ENCODE results near the gene DENND1B.

DNA sequence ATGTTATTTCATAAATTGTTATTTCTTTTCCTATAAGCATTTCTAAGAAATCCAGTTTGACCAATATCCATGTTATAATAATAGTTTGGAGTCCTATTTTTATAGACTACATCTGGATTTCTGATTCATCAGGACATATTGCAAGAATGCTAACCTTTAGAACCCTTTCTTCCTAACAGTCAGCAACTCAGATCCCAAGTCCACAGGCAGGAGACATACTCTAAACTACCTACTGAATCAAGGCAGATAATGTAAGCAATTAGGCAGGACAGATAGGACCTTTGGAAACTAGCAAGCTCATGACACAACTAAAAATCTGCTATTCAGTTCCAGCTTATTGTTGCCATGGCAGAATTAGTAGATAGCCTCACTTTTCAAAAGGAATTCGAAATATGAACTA lies 104.1 kb downstream of the DENND1B start:
- TF ChIP-seq, protein P1, sequence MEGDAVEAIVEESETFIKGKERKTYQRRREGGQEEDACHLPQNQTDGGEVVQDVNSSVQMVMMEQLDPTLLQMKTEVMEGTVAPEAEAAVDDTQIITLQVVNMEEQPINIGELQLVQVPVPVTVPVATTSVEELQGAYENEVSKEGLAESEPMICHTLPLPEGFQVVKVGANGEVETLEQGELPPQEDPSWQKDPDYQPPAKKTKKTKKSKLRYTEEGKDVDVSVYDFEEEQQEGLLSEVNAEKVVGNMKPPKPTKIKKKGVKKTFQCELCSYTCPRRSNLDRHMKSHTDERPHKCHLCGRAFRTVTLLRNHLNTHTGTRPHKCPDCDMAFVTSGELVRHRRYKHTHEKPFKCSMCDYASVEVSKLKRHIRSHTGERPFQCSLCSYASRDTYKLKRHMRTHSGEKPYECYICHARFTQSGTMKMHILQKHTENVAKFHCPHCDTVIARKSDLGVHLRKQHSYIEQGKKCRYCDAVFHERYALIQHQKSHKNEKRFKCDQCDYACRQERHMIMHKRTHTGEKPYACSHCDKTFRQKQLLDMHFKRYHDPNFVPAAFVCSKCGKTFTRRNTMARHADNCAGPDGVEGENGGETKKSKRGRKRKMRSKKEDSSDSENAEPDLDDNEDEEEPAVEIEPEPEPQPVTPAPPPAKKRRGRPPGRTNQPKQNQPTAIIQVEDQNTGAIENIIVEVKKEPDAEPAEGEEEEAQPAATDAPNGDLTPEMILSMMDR (IDR thresholded peaks at IDR 0.05 in 4 of 5, conservative IDR thresholded peaks at IDR 0.05 in 1 of 5): no peak
- no peak for TF ChIP-seq POLR2A (IDR thresholded peaks at IDR 0.05)
